Muscle of leg (tissue), 11 donors: ENCODE results near the gene GRIN2C. TPM values are rescaled to one million over a fixed set of nuclear protein-coding genes. Genes with fewer than 3 reads are reported as not detected.

Experiments
- DNase-seq: peaks from one replicate; pipeline ENCODE4 v3.0.0; 2013
- H3K27ac ChIP-seq: one replicate; pipeline ENCODE4 v1.5.1; 2013; ENCODE audit warnings: mild to moderate bottlenecking, low read length, control low read depth
- H3K27me3 ChIP-seq: one replicate; pipeline ENCODE4 v1.6.1; 2013; ENCODE audit warnings: low read length; ENCODE audit not compliant: control insufficient read depth, insufficient read depth
- H3K36me3 ChIP-seq: one replicate; pipeline ENCODE4 v1.6.1; 2013; ENCODE audit warnings: low read length; ENCODE audit not compliant: control insufficient read depth, insufficient read depth
- H3K4me1 ChIP-seq: one replicate; pipeline ENCODE4 v1.6.1; 2013; ENCODE audit warnings: low read length; ENCODE audit not compliant: control insufficient read depth, insufficient read depth
- H3K4me3 ChIP-seq: one replicate; pipeline ENCODE4 v1.5.1; 2013; ENCODE audit warnings: low read length, control low read depth
- H3K9me3 ChIP-seq: replicated peaks from 2 replicates; pipeline ENCODE4 v1.6.1; 2013; ENCODE audit warnings: low read depth, low read length; ENCODE audit not compliant: control insufficient read depth
- WGBS: methylation state at CpG from one replicate; pipeline ENCODE4 v1.1.5; 2013; ENCODE audit warnings: missing lambda C conversion rate; ENCODE audit not compliant: insufficient coverage; 5-methylcytosine and 5-hydroxymethylcytosine counted together
- polyA plus RNA-seq, 8 donors: library from polyadenylated mRNA; unstranded; fragments of 120-200 nt; gene quantifications; one replicate each; pipeline versions ENCODE4 v1.2.1 to v1.2.3, GENCODE V29; 2013; ENCODE audit warnings: inconsistent platforms in 1 of 8, low replicate concordance in 1 of 8; ENCODE audit not compliant: insufficient read length in 8 of 8, insufficient read depth in 1 of 8
- total RNA-seq: library from RNA; stranded (reverse); fragments of 120-200 nt; gene quantifications from one replicate; pipeline ENCODE4 v1.2.4, GENCODE V29; 2013

GRIN2C gene
- total and polyA plus RNA-seq, 9 donors: 0.64 to 2.3 (median 1.2) TPM

DNA sequence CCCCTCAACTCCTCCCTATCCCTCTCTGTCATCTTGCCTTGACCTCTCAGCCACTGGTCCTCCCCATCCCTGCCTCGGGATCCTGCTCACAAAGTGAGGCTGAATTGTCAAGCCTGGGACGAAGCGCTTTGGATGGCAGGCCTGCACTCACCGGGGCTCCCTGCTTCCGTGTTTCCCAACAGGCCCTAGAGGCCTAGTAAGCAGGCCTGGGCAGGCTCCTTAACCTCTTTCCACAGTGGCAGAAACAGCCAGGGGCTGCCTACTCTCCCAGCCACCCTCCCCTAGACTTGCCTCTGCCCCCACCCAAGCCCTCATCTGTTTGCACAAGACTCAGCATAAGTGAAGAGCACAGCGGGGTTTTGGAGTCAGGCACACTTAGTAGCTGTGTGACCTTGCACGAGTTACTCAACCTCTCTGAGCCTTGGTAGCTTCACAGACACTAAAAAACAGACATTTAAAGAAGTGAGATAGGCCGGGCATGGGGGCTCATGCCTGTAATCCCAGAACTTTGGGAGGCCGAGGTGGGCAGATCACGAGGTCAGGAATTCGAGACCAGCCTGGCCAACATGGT is 38.8 kb upstream of the GRIN2C start:
- DNase-seq: no peak
- Histone ChIP-seq H3K27me3 (peaks cover 63% of the 10 kb centered on the region), H3K4me3 (no peak overlapping the region)

DNA sequence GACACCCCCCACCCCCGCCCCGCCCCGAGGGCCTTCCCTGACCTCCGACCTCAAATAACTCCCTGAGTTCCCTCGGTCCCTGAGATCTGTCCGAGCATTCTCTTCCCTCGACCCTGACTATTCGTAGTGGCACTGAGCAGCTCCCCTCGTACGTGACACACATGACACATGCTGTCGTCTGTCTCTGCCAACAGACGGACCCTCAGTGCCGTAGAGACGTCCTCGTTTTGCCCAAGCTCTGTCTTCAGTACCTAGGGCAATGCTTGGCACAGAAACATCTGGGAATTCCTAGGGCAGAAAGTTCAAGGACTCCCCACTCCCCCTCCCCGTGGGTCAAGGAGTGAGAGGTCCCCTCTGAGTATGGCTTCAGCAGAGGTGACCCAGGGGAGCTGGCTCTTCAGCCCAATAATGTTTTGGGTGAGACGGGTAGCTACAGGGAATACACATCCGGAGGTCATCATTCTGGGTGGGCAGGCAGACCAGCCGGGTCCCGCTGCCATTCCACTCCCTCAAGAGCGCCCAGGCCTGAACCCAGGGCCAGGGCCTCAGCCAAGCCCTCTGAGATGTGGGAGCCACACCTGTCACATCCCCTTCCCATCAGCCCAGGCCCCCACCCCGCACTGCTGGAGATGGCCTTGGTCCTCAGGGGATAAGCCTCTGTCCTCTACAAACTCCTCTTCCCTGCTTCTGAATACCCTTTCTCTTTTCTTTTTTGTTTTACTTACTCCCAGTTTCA is 34.4 kb upstream of the GRIN2C start:
- no peak overlapping the region for H3K4me3 ChIP-seq
- no peaks in the 10 kb centered on the region for H3K9me3 ChIP-seq
- no peak for DNase-seq
- H3K4me1 ChIP-seq: no peaks in the 10 kb centered on the region
- 21% methylated on average over 19 of the region's 22 CpGs for WGBS
- H3K27me3 ChIP-seq: peaks cover 74% of the 10 kb centered on the region
- no peak overlapping the region for H3K27ac ChIP-seq
- no peaks in the 10 kb centered on the region for H3K36me3 ChIP-seq

More for the DNA sequence above, 38.8 kb upstream of the GRIN2C start:
- 81% methylated on average over 6 of the region's 11 CpGs for WGBS
- no peak overlapping the region for H3K27ac ChIP-seq
- no peaks in the 10 kb centered on the region for H3K4me1 ChIP-seq
- H3K36me3 ChIP-seq: no peaks in the 10 kb centered on the region
- H3K9me3 ChIP-seq: no peaks in the 10 kb centered on the region

DNA sequence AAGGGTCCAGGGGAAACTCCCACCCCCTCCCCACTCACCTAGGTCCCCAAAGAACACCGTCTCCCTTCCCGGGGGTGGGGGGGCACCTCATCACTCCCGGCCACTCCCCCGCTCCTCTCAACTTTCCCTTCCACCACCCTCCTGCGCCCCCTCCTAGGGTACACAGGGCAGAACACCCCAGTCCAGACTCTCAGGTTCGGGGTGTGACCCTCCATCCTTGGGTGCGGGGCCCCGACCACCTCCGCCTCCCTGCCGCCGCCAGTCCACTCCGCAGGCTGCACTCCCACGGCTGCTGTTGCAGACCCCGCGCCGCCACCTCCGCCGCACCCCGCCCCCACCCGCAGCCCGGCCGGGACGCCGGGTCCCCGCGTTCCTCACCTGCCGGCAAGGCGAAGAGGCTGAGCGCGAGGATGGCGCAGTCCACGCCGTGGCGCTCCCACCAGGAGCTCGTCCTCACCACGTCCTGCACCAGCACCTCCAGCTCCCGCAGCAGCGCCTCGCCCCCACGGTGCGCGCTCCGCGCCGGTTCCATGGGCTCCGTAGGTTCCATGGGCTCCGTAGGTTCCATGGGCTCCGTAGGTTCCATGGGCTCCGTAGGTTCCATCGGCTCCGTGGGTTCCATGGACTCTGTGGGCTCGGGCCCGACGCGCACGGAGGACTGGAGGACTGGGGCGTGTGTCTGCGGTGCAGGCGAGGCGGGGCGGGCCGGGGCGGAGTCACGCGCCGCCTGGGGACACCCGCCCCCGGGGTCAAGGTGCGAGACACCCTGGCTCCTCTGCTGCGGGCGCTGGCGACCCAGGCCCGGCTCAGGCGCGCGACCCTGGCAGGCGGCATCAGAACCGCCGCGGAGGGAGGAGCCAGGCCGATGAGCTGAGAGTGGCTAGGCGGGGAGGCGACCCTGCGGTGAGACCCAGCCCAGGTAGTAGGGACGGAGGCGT is 33.6 kb upstream of the GRIN2C start, which contains the start of gene FADS6:
Gene FADS6, minus strand, starts transcription at position 660 of the 938 bp plus-strand sequence. Its CDS starts 38 bp downstream, at position 622.
- Histone ChIP-seq H3K36me3 (no peaks in the 10 kb centered on the region), H3K27ac (no peak within 1 kb of the TSS), H3K27me3 (peaks cover 78% of the 10 kb centered on the region), H3K9me3 (no peaks in the 10 kb centered on the region), H3K4me3 (no peak within 1 kb of the TSS), H3K4me1 (no peaks in the 10 kb centered on the region)
- WGBS: 2% methylated on average over 84 of the region's 86 CpGs
- DNase-seq: no peak

DNA sequence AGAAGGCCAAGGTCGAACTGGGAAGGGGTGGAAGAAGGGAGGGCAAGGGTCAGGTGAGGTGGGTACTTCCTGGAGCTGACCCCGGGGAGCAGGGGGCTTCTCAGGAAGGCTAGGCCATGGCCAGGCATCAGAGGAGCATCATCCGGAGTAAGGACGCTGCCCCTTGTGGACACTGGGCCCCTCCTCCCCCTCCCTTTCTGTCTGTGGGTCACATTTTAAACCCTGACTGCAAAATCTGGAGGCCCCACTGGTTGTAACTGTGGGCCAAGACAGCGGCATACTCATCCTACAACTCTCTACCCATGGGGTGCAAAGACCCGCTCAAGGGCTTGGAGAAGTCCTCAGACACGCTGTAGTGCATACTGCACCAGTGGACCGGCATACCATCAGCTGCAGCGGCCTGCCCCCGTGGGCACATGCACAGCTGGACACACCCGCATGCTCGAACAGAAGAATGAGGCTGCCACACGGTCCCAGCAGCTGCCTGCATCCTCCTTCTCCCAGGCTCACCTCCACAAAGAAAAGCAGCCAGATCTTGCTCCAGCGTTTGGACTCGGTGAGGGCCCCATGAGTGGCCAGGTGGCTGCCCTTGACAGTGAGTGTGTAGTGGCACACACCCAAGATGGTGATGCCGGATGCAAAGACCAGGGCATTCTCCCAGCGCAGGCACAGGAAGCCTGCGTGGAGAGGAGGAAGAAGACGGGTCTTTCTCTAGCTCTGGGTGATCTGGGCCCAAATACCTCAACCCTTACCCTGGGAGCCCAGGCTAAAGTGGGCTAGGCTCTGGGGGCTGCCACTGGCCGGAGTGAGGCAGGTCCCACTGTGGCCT is 32.5 kb upstream of the GRIN2C start:
- H3K27ac ChIP-seq: no peak overlapping the region
- no peaks in the 10 kb centered on the region for H3K9me3 ChIP-seq
- H3K27me3 ChIP-seq: peaks cover 75% of the 10 kb centered on the region
- 59% methylated on average over 15 of the region's 20 CpGs for WGBS
- no peak overlapping the region for H3K4me3 ChIP-seq
- no peak for DNase-seq
- no peaks in the 10 kb centered on the region for H3K4me1 ChIP-seq
- H3K36me3 ChIP-seq: no peaks in the 10 kb centered on the region

GRCh38 chr17:74890554-74890953 is 30.9 kb upstream of the GRIN2C start:
- Histone ChIP-seq H3K27me3 (peaks cover 64% of the 10 kb centered on the region), H3K9me3 (no peaks in the 10 kb centered on the region), H3K36me3 (no peaks in the 10 kb centered on the region), H3K27ac (no peak overlapping the region), H3K4me1 (no peaks in the 10 kb centered on the region), H3K4me3 (no peak overlapping the region)
- DNase-seq: no peak
- WGBS: 80% methylated on average over 6 of the region's 7 CpGs

- Histone ChIP-seq H3K36me3 (no peaks in the 10 kb centered on the region), H3K27me3 (peaks cover 43% of the 10 kb centered on the region), H3K4me1 (no peaks in the 10 kb centered on the region), H3K9me3 (no peaks in the 10 kb centered on the region), H3K4me3 (no peak overlapping the region), H3K27ac (no peak overlapping the region)
- 47% methylated on average over 3 of the region's 13 CpGs for WGBS
- DNase-seq: no peak
Measured at GRCh38 chr17:74888469-74888868, 28.8 kb upstream of the GRIN2C start.

GRCh38 chr17:74883241-74883745 is 23.6 kb upstream of the GRIN2C start:
- H3K4me1 ChIP-seq: no peaks in the 10 kb centered on the region
- H3K9me3 ChIP-seq: no peaks in the 10 kb centered on the region
- no peak overlapping the region for H3K27ac ChIP-seq
- no peak overlapping the region for H3K4me3 ChIP-seq
- H3K27me3 ChIP-seq: peaks cover 21% of the 10 kb centered on the region
- peak; percentile 42 for DNase-seq
- no peaks in the 10 kb centered on the region for H3K36me3 ChIP-seq
- 57% methylated on average over 9 of the region's 15 CpGs for WGBS

GRCh38 chr17:74882517-74883240 is 23.0 kb upstream of the GRIN2C start:
- Histone ChIP-seq H3K36me3 (no peaks in the 10 kb centered on the region), H3K4me1 (no peaks in the 10 kb centered on the region), H3K27me3 (peaks cover 20% of the 10 kb centered on the region), H3K27ac (no peak overlapping the region), H3K4me3 (no peak overlapping the region), H3K9me3 (no peaks in the 10 kb centered on the region)
- DNase-seq: no peak
- 55% methylated on average over 14 of the region's 20 CpGs for WGBS

- DNase-seq: no peak
- no peaks in the 10 kb centered on the region for H3K4me1 ChIP-seq
- peaks cover 21% of the 10 kb centered on the region for H3K27me3 ChIP-seq
- no peaks in the 10 kb centered on the region for H3K9me3 ChIP-seq
- H3K4me3 ChIP-seq: no peak overlapping the region
- WGBS: 41% methylated on average over 8 of the region's 11 CpGs
- no peaks in the 10 kb centered on the region for H3K36me3 ChIP-seq
- no peak overlapping the region for H3K27ac ChIP-seq
Measured at GRCh38 chr17:74881073-74881472, 21.4 kb upstream of the GRIN2C start.
